Lower leg skin (tissue), 3 donors: ENCODE data around the gene NGB.

Experiments used
- POLR2A ChIP-seq, 2 donors: fragments of 450-650 bp; IDR thresholded peaks; one replicate each; pipeline ENCODE4 v1.6.1; 2016 to 2017; ENCODE audit warnings: antibody characterized with exemption in 2 of 2, mild to moderate bottlenecking in 1 of 2, moderate library complexity in 1 of 2
- TF ChIP-seq, protein P1 (sequence below), 3 donors: fragments of 450-650 bp; IDR thresholded peaks; one replicate each; pipeline ENCODE4 v1.5.1; 2016; ENCODE audit warnings: antibody characterized with exemption in 3 of 3, mild to moderate bottlenecking in 3 of 3, moderate library complexity in 2 of 3

DNA sequence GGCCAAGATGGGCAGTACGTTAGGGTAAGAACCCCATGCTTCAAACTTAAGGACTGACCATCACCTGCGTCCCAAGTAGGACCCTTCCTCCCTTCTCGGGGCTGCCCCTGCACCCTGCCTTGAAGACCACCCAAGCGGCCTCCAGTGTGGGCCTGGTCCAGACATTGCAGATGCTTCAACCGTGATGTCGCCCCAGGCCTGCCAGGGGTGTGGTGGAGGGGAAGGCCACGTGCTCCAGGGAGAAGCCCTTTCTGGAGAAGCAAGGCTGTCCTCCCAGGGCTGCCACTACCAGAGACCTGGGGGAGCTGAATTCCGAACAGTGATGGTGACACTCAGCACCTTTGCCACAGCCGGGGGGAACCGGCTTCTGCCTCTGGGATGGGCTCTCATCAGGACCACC lies 13.3 kb downstream of the NGB start:
- TF ChIP-seq, protein P1, sequence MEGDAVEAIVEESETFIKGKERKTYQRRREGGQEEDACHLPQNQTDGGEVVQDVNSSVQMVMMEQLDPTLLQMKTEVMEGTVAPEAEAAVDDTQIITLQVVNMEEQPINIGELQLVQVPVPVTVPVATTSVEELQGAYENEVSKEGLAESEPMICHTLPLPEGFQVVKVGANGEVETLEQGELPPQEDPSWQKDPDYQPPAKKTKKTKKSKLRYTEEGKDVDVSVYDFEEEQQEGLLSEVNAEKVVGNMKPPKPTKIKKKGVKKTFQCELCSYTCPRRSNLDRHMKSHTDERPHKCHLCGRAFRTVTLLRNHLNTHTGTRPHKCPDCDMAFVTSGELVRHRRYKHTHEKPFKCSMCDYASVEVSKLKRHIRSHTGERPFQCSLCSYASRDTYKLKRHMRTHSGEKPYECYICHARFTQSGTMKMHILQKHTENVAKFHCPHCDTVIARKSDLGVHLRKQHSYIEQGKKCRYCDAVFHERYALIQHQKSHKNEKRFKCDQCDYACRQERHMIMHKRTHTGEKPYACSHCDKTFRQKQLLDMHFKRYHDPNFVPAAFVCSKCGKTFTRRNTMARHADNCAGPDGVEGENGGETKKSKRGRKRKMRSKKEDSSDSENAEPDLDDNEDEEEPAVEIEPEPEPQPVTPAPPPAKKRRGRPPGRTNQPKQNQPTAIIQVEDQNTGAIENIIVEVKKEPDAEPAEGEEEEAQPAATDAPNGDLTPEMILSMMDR (IDR thresholded peaks at IDR 0.05) = no peak
- no peak for TF ChIP-seq POLR2A (IDR thresholded peaks at IDR 0.05)
